ENCODE data around the gene RWDD4.
A peak's percentile ranks its signal among the peaks of the same experiment; 100 is the strongest.

Gene RWDD4

GRCh38 chr4:183645326-183645725 is 13.7 kb downstream of the RWDD4 start:
- H3K27me3 Mint-ChIP-seq (ENCODE audit: low read depth, poor library complexity): no peaks in the 10 kb centered on the region
- DNase-seq: no peak
- no peak for TF ChIP-seq CTCF (IDR thresholded peaks at IDR 0.05)
- H3K4me3 Mint-ChIP-seq: no peak overlapping the region
- no peaks in the 10 kb centered on the region for H3K4me1 Mint-ChIP-seq
- no peaks in the 10 kb centered on the region for H3K9me3 Mint-ChIP-seq
- no peak overlapping the region for H3K27ac Mint-ChIP-seq
- peaks cover 50% of the 10 kb centered on the region for H3K36me3 Mint-ChIP-seq (ENCODE audit: low read depth)

GRCh38 chr4:183639291-183639690 is 19.7 kb downstream of the RWDD4 start:
- Mint-ChIP-seq H3K4me3 (no peak overlapping the region), H3K36me3 (ENCODE audit: low read depth) (peaks cover 23% of the 10 kb centered on the region), H3K27ac (no peak overlapping the region), H3K27me3 (ENCODE audit: low read depth, poor library complexity) (peaks cover under 1% of the 10 kb centered on the region), H3K9me3 (no peaks in the 10 kb centered on the region), H3K4me1 (peaks cover 27% of the 10 kb centered on the region)
- TF ChIP-seq CTCF (IDR thresholded peaks at IDR 0.05): no peak
- no peak for DNase-seq

- Mint-ChIP-seq H3K27ac (no peak overlapping the region), H3K9me3 (no peaks in the 10 kb centered on the region), H3K4me3 (no peak overlapping the region), H3K27me3 (ENCODE audit: low read depth, poor library complexity) (peaks cover 3% of the 10 kb centered on the region), H3K4me1 (peaks cover 27% of the 10 kb centered on the region), H3K36me3 (ENCODE audit: low read depth) (peaks cover 15% of the 10 kb centered on the region)
- no peak for TF ChIP-seq CTCF (IDR thresholded peaks at IDR 0.05)
- no peak for DNase-seq
Observed at GRCh38 chr4:183638436-183638835, 20.5 kb downstream of the RWDD4 start.

- no peak for DNase-seq
- H3K4me1 Mint-ChIP-seq: peaks cover 32% of the 10 kb centered on the region
- no peak for TF ChIP-seq CTCF (IDR thresholded peaks at IDR 0.05)
- H3K9me3 Mint-ChIP-seq: no peaks in the 10 kb centered on the region
- H3K36me3 Mint-ChIP-seq (ENCODE audit: low read depth): peaks cover 13% of the 10 kb centered on the region
- H3K4me3 Mint-ChIP-seq: no peak overlapping the region
- peaks cover 6% of the 10 kb centered on the region for H3K27me3 Mint-ChIP-seq (ENCODE audit: low read depth, poor library complexity)
- H3K27ac Mint-ChIP-seq: no peak overlapping the region
Observed at GRCh38 chr4:183637461-183637860, 21.5 kb downstream of the RWDD4 start.

GRCh38 chr4:183636923-183637322 is 22.1 kb downstream of the RWDD4 start:
- H3K4me3 Mint-ChIP-seq: no peak overlapping the region
- H3K4me1 Mint-ChIP-seq: peaks cover 33% of the 10 kb centered on the region
- H3K27me3 Mint-ChIP-seq (ENCODE audit: low read depth, poor library complexity): peaks cover 6% of the 10 kb centered on the region

More at GRCh38 chr4:183636923-183637322, 22.1 kb downstream of the RWDD4 start:
- DNase-seq: no peak
- H3K36me3 Mint-ChIP-seq (ENCODE audit: low read depth): peaks cover 9% of the 10 kb centered on the region
- H3K27ac Mint-ChIP-seq: peak overlapping the region; percentile 59
- no peak for TF ChIP-seq CTCF (IDR thresholded peaks at IDR 0.05)
- no peaks in the 10 kb centered on the region for H3K9me3 Mint-ChIP-seq
